ENCODE measurements around the gene OR2L8.

GRCh38 chr1:247935781-247936180, 12.9 kb upstream of the OR2L8 start:
- TF ChIP-seq, protein P1, sequence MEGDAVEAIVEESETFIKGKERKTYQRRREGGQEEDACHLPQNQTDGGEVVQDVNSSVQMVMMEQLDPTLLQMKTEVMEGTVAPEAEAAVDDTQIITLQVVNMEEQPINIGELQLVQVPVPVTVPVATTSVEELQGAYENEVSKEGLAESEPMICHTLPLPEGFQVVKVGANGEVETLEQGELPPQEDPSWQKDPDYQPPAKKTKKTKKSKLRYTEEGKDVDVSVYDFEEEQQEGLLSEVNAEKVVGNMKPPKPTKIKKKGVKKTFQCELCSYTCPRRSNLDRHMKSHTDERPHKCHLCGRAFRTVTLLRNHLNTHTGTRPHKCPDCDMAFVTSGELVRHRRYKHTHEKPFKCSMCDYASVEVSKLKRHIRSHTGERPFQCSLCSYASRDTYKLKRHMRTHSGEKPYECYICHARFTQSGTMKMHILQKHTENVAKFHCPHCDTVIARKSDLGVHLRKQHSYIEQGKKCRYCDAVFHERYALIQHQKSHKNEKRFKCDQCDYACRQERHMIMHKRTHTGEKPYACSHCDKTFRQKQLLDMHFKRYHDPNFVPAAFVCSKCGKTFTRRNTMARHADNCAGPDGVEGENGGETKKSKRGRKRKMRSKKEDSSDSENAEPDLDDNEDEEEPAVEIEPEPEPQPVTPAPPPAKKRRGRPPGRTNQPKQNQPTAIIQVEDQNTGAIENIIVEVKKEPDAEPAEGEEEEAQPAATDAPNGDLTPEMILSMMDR (conservative IDR thresholded peaks at IDR 0.05; ENCODE audit: low read depth, low read length), result no peak
- TF ChIP-seq EZH2 (IDR thresholded peaks at IDR 0.05; ENCODE audit: low read length, unreplicated experiment), result no peak

Measured in PC-3 (cell line).